Esophagus squamous epithelium (tissue), 5 donors: ENCODE data around the gene LOXL4. TPM values are rescaled to one million over a fixed set of nuclear protein-coding genes. Genes with fewer than 3 reads are reported as not detected.
A peak's percentile ranks its signal among the peaks of the same experiment; 100 is the strongest.

Experiments used
- DNase-seq: peaks from one replicate; lab custom pipeline; 2025; lab: John Stamatoyannopoulos, UW
- H3K27ac ChIP-seq, 4 donors: fragments of 200-600 bp; sonication (generic); one replicate each; pipeline ENCODE4 v1.5.1; 2016 to 2019; ENCODE audit warnings: mild to moderate bottlenecking in 1 of 4
- H3K27me3 ChIP-seq, 4 donors: fragments of 200-600 bp; sonication (generic); 1 replicate in 3 of 4; 2 replicates in 1 of 4; pipeline versions ENCODE4 v1.5.1 to v1.6.0; 2017 to 2021; ENCODE audit warnings: antibody characterized with exemption in 1 of 4
- H3K36me3 ChIP-seq, 3 donors: fragments of 200-600 bp; sonication (generic); one replicate each; pipeline ENCODE4 v1.5.1; 2016 to 2019
- H3K4me1 ChIP-seq, 3 donors: fragments of 200-600 bp; sonication (generic); one replicate each; pipeline ENCODE4 v1.5.1; 2017 to 2019
- H3K4me3 ChIP-seq, 4 donors: fragments of 200-600 bp; sonication (generic); 1 replicate in 3 of 4; 2 replicates in 1 of 4; pipeline ENCODE4 v1.5.1; 2016 to 2019; ENCODE audit warnings: mild to moderate bottlenecking in 2 of 4, moderate library complexity in 1 of 4
- H3K9me3 ChIP-seq, 3 donors: fragments of 200-600 bp; sonication (generic); one replicate each; pipeline ENCODE4 v1.5.1; 2016 to 2019
- CTCF ChIP-seq, 6 experiments: fragments of 450-650 bp in 4 of 6; fragments of 200-600 bp in 2 of 6; sonication (generic) in 2 of 6; IDR thresholded peaks; one replicate each; pipeline ENCODE4 v1.5.1; 2016 to 2019; ENCODE audit warnings: antibody characterized with exemption in 6 of 6, mild to moderate bottlenecking in 4 of 6, moderate library complexity in 4 of 6
- POLR2A ChIP-seq, 4 donors: fragments of 450-650 bp; IDR thresholded peaks; one replicate each; pipeline ENCODE4 v1.6.1; 2017; ENCODE audit warnings: antibody characterized with exemption in 4 of 4, mild to moderate bottlenecking in 4 of 4, moderate library complexity in 3 of 4
- WGBS, 2 donors: methylation state at CpG; one replicate each; pipeline ENCODE4 v1.1.5; 2018; 5-methylcytosine and 5-hydroxymethylcytosine counted together
- intact Hi-C: fragments of 100-400 bp; cut with DNase I; formaldehyde crosslinking; loops from one replicate; pipeline ENCODE4 v1.15.0; 2022
- total RNA-seq, 4 donors: library from RNA; depleted of rRNA; stranded (reverse); fragments of >200 nt; gene quantifications; one replicate each; pipeline ENCODE4 v1.1.0, GENCODE V29; 2016
- donor health status: DM: yes; HTN: yes; CAD: no.

The LOXL4 gene
- total RNA-seq, 4 donors from 2014 or later = 0.19 to 3.5 (median 1.4) TPM

GRCh38 chr10:98299341-98299740, 31.3 kb upstream of the LOXL4 start:
- intact Hi-C loops = no loop called here
- Histone ChIP-seq H3K4me3 (no peak overlapping the region), H3K9me3 (no peaks in the 10 kb centered on the region), H3K27ac (no peak overlapping the region), H3K27me3 (peaks cover 0 to 51% (median 0%) of the 10 kb centered on the region in 4 donors), H3K36me3 (no peaks in the 10 kb centered on the region), H3K4me1 (peaks cover 0 to 25% (median 17%) of the 10 kb centered on the region in 3 donors)
- 63 to 70% methylated on average over 6 to 9 of the region's 9 CpGs for WGBS, 2 donors
- no peak for DNase-seq
- TF ChIP-seq POLR2A (IDR thresholded peaks at IDR 0.05) = no peak
- TF ChIP-seq CTCF (IDR thresholded peaks at IDR 0.05) = no peak

GRCh38 chr10:98296524-98296923, 28.5 kb upstream of the LOXL4 start:
- Histone ChIP-seq H3K36me3 (no peaks in the 10 kb centered on the region), H3K27me3 (peaks cover 0 to 42% (median 0%) of the 10 kb centered on the region in 4 donors), H3K9me3 (no peaks in the 10 kb centered on the region), H3K4me3 (no peak overlapping the region), H3K27ac (peak overlapping the region in 1 of 4 donors; percentile 34), H3K4me1 (peaks cover 5 to 43% (median 29%) of the 10 kb centered on the region in 3 donors)
- TF ChIP-seq CTCF (IDR thresholded peaks at IDR 0.05) (no peak), POLR2A (IDR thresholded peaks at IDR 0.05) (no peak)
- no peak for DNase-seq
- intact Hi-C loops = no loop called here
- WGBS, 2 donors = 25 to 46% methylated on average over 1 of the region's 1 CpG

- no peak overlapping the region for H3K4me3 ChIP-seq
- H3K36me3 ChIP-seq = no peaks in the 10 kb centered on the region
- H3K9me3 ChIP-seq = no peaks in the 10 kb centered on the region
- intact Hi-C loops = no loop called here
- H3K4me1 ChIP-seq = peaks cover 5 to 43% (median 29%) of the 10 kb centered on the region in 3 donors
- no peak for DNase-seq
- peak overlapping the region in 2 of 4 donors; percentile 18 to 34 for H3K27ac ChIP-seq
- TF ChIP-seq POLR2A (IDR thresholded peaks at IDR 0.05) = no peak
- no peak for TF ChIP-seq CTCF (IDR thresholded peaks at IDR 0.05)
- H3K27me3 ChIP-seq = peaks cover 0 to 44% (median 0%) of the 10 kb centered on the region in 4 donors
- 9 to 30% methylated on average over 5 of the region's 5 CpGs for WGBS, 2 donors
Measured at GRCh38 chr10:98295907-98296306, 27.9 kb upstream of the LOXL4 start.

- Histone ChIP-seq H3K36me3 (no peaks in the 10 kb centered on the region), H3K9me3 (no peaks in the 10 kb centered on the region), H3K27ac (peak overlapping the region in 2 of 4 donors; percentile 18 to 34), H3K4me3 (no peak overlapping the region), H3K27me3 (peaks cover 0 to 41% (median 0%) of the 10 kb centered on the region in 4 donors), H3K4me1 (peaks cover 5 to 43% (median 29%) of the 10 kb centered on the region in 3 donors)
- no peak for DNase-seq
- 35 to 40% methylated on average over 4 of the region's 4 CpGs for WGBS, 2 donors
- intact Hi-C loops = no loop called here
- no peak for TF ChIP-seq POLR2A (IDR thresholded peaks at IDR 0.05)
- TF ChIP-seq CTCF (IDR thresholded peaks at IDR 0.05) = no peak
Measured at GRCh38 chr10:98295401-98295811, 27.4 kb upstream of the LOXL4 start.

- DNase-seq = no peak
- peak overlapping the region in 2 of 4 donors; percentile 33 to 50 for H3K27ac ChIP-seq
- peaks cover 0 to 38% (median 0%) of the 10 kb centered on the region in 4 donors for H3K27me3 ChIP-seq
- peaks cover 5 to 43% (median 29%) of the 10 kb centered on the region in 3 donors for H3K4me1 ChIP-seq
- intact Hi-C loops = no loop called here
- no peak for TF ChIP-seq CTCF (IDR thresholded peaks at IDR 0.05)
- TF ChIP-seq POLR2A (IDR thresholded peaks at IDR 0.05) = no peak
- H3K9me3 ChIP-seq = no peaks in the 10 kb centered on the region
- H3K36me3 ChIP-seq = no peaks in the 10 kb centered on the region
- WGBS, 2 donors = 62 to 67% methylated on average over 1 to 3 of the region's 3 CpGs
- H3K4me3 ChIP-seq = no peak overlapping the region
Measured at GRCh38 chr10:98294270-98294627, 26.3 kb upstream of the LOXL4 start.
